Stimulated activated naive B cell treated with anti-CD40 and anti-IgM and Interleukin-4, amounts not matched to agents 10 μg/mL and 1 μg/mL and 100 μg/mL, for 72 hours (primary cell): ENCODE measurements around the gene NPPA.

Experiments
- ATAC-seq, 2 donors: fragments of 150-1000 bp; cut with Tn5 transposase; replicated peaks; 2 replicates each; pipeline ENCODE4 v1.10.0; 2021; ENCODE audit warnings: moderate library complexity in 1 of 2
- DNase-seq: peaks from one replicate; pipeline ENCODE4 v3.0.0; 2021
- H3K27ac Mint-ChIP-seq: one replicate; pipeline ENCODE4 v1.8.0; 2022; ENCODE audit warnings: mild to moderate bottlenecking, mixed read lengths
- H3K27me3 Mint-ChIP-seq, 2 donors: one replicate each; pipeline ENCODE4 v1.8.0; 2022; ENCODE audit warnings: mixed read lengths in 2 of 2
- H3K36me3 Mint-ChIP-seq, 2 donors: one replicate each; pipeline ENCODE4 v1.8.0; 2022; ENCODE audit warnings: mixed read lengths in 2 of 2, mild to moderate bottlenecking in 1 of 2
- H3K4me1 Mint-ChIP-seq, 2 donors: one replicate each; pipeline ENCODE4 v1.8.0; 2022; ENCODE audit warnings: mixed read lengths in 2 of 2, mild to moderate bottlenecking in 1 of 2
- H3K4me3 Mint-ChIP-seq, 2 donors: one replicate each; pipeline ENCODE4 v1.8.0; 2022; ENCODE audit warnings: mild to moderate bottlenecking in 2 of 2, mixed read lengths in 2 of 2, moderate library complexity in 1 of 2
- H3K9me3 Mint-ChIP-seq, 2 donors: one replicate each; pipeline ENCODE4 v1.8.0; 2022; ENCODE audit warnings: mixed read lengths in 2 of 2, mild to moderate bottlenecking in 1 of 2

Gene NPPA

GRCh38 chr1:11842154-11843041 is 5.2 kb downstream of the NPPA start:
- Mint-ChIP-seq H3K9me3 (no peaks in the 10 kb centered on the region), H3K27ac (peak overlapping the region; percentile 91), H3K4me1 (peaks cover 30 to 51% of the 10 kb centered on the region in 2 donors), H3K36me3 (peaks cover 69 to 80% of the 10 kb centered on the region in 2 donors), H3K4me3 (peak overlapping the region; percentile 53 to 59), H3K27me3 (no peaks in the 10 kb centered on the region)
- peak; percentile 24 for DNase-seq
- peak; percentile 71 to 79 for ATAC-seq

- peak overlapping the region in 1 of 2 donors; percentile 59 for H3K4me3 Mint-ChIP-seq
- H3K9me3 Mint-ChIP-seq = no peaks in the 10 kb centered on the region
- H3K4me1 Mint-ChIP-seq = peaks cover 30 to 51% of the 10 kb centered on the region in 2 donors
- H3K36me3 Mint-ChIP-seq = peaks cover 63 to 75% of the 10 kb centered on the region in 2 donors
- no peak for DNase-seq
- no peaks in the 10 kb centered on the region for H3K27me3 Mint-ChIP-seq
- peak overlapping the region; percentile 91 for H3K27ac Mint-ChIP-seq
- ATAC-seq = peak in 1 of 2 donors; percentile 2
Measured at GRCh38 chr1:11841245-11842153, 6.1 kb downstream of the NPPA start.

DNA sequence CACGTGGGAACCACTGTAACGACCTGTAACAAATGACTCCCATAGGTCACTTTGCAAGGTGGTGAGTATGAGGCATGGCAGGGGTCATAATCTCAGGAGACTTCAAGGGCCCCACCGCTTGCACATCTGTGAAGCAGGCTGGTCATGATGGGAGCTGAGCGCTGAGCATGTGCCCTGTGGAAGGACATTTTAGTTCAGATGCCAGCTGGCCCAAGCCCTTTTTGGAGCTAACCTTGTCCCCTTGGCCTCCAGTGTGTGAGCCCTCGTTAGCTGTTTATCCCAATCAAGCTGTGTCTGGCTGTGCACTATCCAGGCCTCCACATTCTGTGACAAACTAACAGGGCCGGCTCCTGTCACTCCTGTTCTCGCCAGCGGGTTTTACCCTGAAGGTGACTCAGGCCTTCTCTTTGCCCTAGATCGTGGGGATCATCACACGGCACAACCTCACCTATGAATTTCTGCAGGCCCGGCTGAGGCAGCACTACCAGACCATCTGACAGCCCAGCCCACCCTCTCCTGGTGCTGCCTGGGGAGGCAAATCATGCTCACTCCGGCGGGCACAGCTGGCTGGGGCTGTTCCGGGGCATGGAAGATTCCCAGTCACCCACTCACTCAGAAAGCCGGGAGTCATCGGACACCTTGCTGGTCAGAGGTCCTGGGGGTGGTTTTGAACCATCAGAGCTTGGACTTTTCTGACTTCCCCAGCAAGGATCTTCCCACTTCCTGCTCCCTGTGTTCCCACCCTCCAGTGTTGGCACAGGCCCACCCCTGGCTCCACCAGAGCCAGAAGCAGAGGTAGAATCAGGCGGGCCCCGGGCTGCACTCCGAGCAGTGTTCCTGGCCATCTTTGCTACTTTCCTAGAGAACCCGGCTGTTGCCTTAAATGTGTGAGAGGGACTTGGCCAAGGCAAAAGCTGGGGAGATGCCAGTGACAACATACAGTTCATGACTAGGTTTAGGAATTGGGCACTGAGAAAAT is 7.6 kb downstream of the NPPA start:
- Mint-ChIP-seq H3K9me3 (no peaks in the 10 kb centered on the region), H3K4me1 (peaks cover 30 to 51% of the 10 kb centered on the region in 2 donors), H3K36me3 (peaks cover 60 to 73% of the 10 kb centered on the region in 2 donors), H3K27ac (no peak overlapping the region), H3K4me3 (no peak overlapping the region), H3K27me3 (no peaks in the 10 kb centered on the region)
- DNase-seq = no peak
- no peak for ATAC-seq

GRCh38 chr1:11838349-11839272 is 9.0 kb downstream of the NPPA start:
- Mint-ChIP-seq H3K4me1 (peaks cover 27 to 46% of the 10 kb centered on the region in 2 donors), H3K27me3 (no peaks in the 10 kb centered on the region), H3K9me3 (no peaks in the 10 kb centered on the region), H3K36me3 (peaks cover 58 to 65% of the 10 kb centered on the region in 2 donors), H3K27ac (peak overlapping the region; percentile 80), H3K4me3 (no peak overlapping the region)
- ATAC-seq (peak; percentile 77 to 82), DNase-seq (peak; percentile 53)

DNA sequence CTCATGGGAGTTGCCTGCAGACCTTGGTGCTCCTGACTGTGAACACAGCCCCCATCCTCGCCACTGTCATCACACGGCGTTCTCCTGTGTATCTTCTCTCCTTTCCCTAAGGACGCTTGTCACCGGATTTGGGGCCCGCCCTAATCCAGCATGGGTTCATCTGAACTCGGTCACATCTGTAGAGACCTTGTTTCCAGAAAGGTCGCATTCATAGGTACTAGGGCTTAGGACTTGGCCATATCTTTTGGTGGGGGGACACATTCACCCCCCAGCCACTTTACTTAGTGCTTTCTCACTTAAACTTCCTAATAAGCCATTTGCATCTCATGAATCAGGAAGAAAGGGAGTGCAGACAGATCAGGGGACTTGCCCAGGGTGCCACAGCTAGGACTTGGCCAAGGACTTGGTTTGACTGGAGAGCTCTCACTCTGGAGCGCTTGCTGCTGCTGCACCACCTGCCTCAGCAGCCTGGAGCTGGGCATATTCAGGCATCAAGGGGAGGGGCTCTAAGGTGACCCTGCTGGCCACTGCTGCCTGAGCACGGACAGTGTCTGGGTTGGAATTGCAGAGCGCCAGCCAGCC is 9.7 kb downstream of the NPPA start:
- peaks cover 53 to 63% of the 10 kb centered on the region in 2 donors for H3K36me3 Mint-ChIP-seq

DNA sequence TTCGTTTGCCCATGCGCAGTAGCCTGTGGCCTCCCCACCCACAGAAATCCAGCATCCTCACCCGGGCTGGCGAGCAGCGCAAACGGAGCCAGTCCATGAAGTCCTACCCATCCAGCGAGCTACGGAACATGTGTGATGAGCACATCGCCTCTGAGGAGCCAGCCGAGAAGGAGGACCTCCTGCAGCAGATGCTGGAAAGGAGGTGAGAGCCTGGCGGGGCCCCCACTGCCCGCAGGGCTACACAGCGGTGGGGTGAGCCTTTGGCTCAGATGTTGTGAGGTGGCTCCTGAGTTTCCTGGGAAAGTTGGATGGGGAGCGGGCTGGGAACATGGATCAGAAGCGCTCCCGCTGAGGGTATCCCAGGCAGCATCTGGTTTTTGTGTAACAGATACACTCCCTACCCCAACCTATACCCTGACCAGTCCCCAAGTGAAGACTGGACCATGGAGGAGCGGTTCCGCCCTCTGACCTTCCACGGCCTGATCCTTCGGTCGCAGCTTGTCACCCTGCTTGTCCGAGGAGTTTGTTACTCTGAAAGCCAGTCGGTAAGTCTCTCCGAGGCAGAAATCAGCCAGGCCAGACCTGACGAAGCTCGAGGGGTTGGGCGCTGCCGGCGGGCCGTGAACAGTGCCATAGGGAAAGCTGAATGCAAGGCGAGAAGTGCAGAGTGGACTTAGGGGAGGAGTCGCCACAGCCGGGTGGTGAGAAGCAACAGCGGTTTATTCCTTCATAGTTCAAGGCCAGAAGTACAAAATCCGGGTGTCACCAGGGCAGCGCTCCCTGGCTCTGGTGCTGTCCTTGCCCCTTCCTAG is 10.4 kb downstream of the NPPA start:
- DNase-seq = no peak
- H3K4me1 Mint-ChIP-seq = peaks cover 21 to 31% of the 10 kb centered on the region in 2 donors
- no peak for ATAC-seq
- no peak overlapping the region for H3K4me3 Mint-ChIP-seq
- H3K27ac Mint-ChIP-seq = no peak overlapping the region
- H3K27me3 Mint-ChIP-seq = no peaks in the 10 kb centered on the region
- peaks cover 52 to 64% of the 10 kb centered on the region in 2 donors for H3K36me3 Mint-ChIP-seq
- no peaks in the 10 kb centered on the region for H3K9me3 Mint-ChIP-seq

More for the DNA sequence above, 9.7 kb downstream of the NPPA start:
- H3K27me3 Mint-ChIP-seq = no peaks in the 10 kb centered on the region
- peaks cover 25 to 38% of the 10 kb centered on the region in 2 donors for H3K4me1 Mint-ChIP-seq
- H3K9me3 Mint-ChIP-seq = no peaks in the 10 kb centered on the region
- H3K4me3 Mint-ChIP-seq = no peak overlapping the region
- peak overlapping the region; percentile 2 for H3K27ac Mint-ChIP-seq
- no peak for DNase-seq
- ATAC-seq = no peak

- no peak for DNase-seq
- peaks cover 41 to 48% of the 10 kb centered on the region in 2 donors for H3K36me3 Mint-ChIP-seq
- H3K27ac Mint-ChIP-seq = peak overlapping the region; percentile 56
- H3K9me3 Mint-ChIP-seq = no peaks in the 10 kb centered on the region
- no peaks in the 10 kb centered on the region for H3K27me3 Mint-ChIP-seq
- no peak overlapping the region for H3K4me3 Mint-ChIP-seq
- peaks cover 7 to 16% of the 10 kb centered on the region in 2 donors for H3K4me1 Mint-ChIP-seq
- ATAC-seq = no peak
Measured at GRCh38 chr1:11835441-11836225, 11.9 kb downstream of the NPPA start.

DNA sequence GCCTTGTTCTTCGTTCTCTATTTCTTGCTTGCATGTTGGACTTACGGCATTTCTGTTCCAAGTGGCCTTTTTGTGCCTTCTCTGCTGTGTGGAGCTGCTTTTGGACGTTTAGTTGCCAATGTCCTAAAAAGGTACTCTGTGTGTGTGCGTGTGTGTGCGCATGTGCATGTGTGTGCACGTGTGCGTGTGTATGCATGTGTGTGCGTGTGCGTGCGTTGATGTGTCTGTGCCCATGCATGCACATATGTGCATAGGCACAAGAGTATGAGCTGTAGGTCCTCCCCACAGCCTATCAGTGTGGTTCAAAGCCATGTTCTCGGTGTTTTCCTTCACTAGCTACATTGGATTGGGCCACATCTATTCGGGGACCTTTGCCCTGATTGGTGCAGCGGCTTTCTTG is 13.7 kb downstream of the NPPA start:
- H3K36me3 Mint-ChIP-seq = peaks cover 41 to 46% of the 10 kb centered on the region in 2 donors
- DNase-seq = no peak
- no peak for ATAC-seq
- H3K27me3 Mint-ChIP-seq = no peaks in the 10 kb centered on the region
- H3K9me3 Mint-ChIP-seq = no peaks in the 10 kb centered on the region
- H3K4me1 Mint-ChIP-seq = peaks cover 6 to 15% of the 10 kb centered on the region in 2 donors
- H3K4me3 Mint-ChIP-seq = no peak overlapping the region
- peak overlapping the region; percentile 7 for H3K27ac Mint-ChIP-seq

DNA sequence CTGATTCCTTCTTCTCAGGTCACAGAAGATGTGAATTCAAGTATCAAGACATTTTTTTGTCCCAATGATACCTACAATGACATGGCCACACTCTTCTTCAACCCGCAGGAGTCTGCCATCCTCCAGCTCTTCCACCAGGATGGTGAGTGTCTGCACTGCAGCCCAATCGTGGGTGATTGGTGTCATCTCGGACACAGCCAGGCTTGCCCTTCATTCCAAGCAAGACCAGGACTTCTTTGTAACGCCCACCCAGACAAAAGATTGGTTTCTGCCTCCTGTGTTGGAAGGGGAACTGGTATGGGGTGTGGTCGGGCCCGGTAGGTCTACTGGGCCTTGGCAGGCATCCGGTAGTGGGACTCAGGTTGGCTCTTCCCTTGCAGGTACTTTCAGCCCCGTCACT is 14.1 kb downstream of the NPPA start:
- no peak overlapping the region for H3K4me3 Mint-ChIP-seq
- DNase-seq (no peak), ATAC-seq (no peak)
- H3K27me3 Mint-ChIP-seq = no peaks in the 10 kb centered on the region
- H3K36me3 Mint-ChIP-seq = peaks cover 40 to 46% of the 10 kb centered on the region in 2 donors
- H3K4me1 Mint-ChIP-seq = peaks cover 3 to 12% of the 10 kb centered on the region in 2 donors
- H3K27ac Mint-ChIP-seq = no peak overlapping the region
- no peaks in the 10 kb centered on the region for H3K9me3 Mint-ChIP-seq

GRCh38 chr1:11831945-11832725 is 15.4 kb downstream of the NPPA start:
- H3K4me1 Mint-ChIP-seq = peaks cover 2 to 6% of the 10 kb centered on the region in 2 donors
- H3K4me3 Mint-ChIP-seq = no peak overlapping the region
- H3K9me3 Mint-ChIP-seq = no peaks in the 10 kb centered on the region
- H3K36me3 Mint-ChIP-seq = peaks cover 40 to 46% of the 10 kb centered on the region in 2 donors
- H3K27ac Mint-ChIP-seq = peak overlapping the region; percentile 37
- no peaks in the 10 kb centered on the region for H3K27me3 Mint-ChIP-seq
- ATAC-seq (no peak), DNase-seq (no peak)

DNA sequence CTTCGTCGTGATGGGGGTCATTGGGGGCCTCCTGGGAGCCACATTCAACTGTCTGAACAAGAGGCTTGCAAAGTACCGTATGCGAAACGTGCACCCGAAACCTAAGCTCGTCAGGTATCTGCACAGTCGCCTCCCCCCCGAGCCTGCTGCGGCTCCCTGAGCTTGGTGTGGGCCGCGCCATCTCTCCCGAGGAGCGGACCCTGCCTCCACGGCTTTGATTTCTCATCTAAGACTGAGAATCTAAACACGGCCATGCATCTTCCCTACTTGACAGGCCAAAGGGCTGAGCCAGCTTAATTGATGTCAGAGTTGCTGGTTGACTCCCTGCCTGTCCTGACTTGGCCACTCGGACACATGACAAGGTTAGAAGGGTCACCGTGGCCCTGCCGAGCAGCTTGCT is 19.1 kb downstream of the NPPA start:
- H3K36me3 Mint-ChIP-seq = peaks cover 38 to 53% of the 10 kb centered on the region in 2 donors
- H3K27me3 Mint-ChIP-seq = no peaks in the 10 kb centered on the region
- H3K4me3 Mint-ChIP-seq = peak overlapping the region in 1 of 2 donors; percentile 33
- peaks cover 1 to 6% of the 10 kb centered on the region in 2 donors for H3K4me1 Mint-ChIP-seq
- peak overlapping the region; percentile 62 for H3K27ac Mint-ChIP-seq
- no peaks in the 10 kb centered on the region for H3K9me3 Mint-ChIP-seq
- ATAC-seq (no peak), DNase-seq (no peak)
